Measurements from ENCODE around the gene VPS37C. TPM values are rescaled to one million over a fixed set of nuclear protein-coding genes. Genes with fewer than 3 reads are reported as not detected.
"Not testable (repeated sequence)": the region's sequence is repeated elsewhere in the genome, so short reads cannot be mapped to it uniquely, and the experiment has no call there.

VPS37C gene
- total RNA-seq, 1 experiment from 2014 or later, result 32.7 TPM

DNA sequence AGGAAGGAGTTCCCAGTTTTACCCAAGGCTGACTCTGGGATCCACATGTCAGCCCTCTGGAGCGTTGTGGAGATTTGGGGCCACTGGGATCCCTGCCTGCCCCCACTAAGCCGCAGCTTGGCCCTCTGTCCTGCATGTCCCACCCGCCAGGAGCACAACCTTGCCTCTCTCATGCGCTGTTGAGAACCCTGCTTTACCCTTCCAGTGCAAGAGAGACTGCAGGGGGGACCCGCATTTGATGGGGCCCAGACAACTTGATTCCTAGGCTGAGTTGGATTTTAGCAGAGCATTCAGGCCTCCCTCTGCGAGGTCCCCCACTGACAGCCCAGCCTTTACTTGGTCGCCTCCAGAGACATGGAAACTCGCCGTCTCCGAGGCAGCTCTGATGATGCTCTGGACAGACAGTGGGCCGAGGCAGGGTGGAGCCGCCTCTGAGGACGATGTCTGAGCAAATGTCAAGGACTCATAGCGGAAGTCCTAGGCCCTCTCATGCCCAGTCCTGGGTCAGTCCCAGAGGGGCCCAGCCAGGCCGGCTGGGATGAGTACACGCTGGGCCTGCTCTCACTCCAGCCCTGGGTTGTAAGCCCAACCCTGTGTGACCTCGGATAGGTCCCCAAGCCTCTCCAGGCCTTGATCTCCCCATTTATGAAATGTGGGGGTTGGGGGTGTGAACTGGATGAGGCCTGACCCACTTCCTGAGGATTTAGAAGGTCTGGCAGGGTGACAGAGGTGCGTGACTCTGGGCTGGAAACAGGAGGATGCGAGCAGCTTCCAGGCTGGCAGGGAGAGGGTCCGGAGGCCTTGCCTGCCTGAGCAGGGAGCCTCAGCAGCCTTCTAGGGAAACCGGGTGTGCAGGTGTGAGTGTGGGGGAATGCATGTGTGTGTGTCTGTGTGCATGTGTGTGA, 58.3 kb downstream of the VPS37C start:
- Histone ChIP-seq H3K9me3 (ENCODE audit: low read depth, low read length, poor library complexity, severe bottlenecking) (no peaks in the 10 kb centered on the region), H3K27me3 (replicated peaks; ENCODE audit: insufficient read depth, low read depth, low read length, poor library complexity) (no peaks in the 10 kb centered on the region), H3K4me3 (ENCODE audit: low read depth, low read length, poor library complexity, severe bottlenecking) (no peak overlapping the region), H3K4me1 (ENCODE audit: insufficient read depth, low read length, poor library complexity, severe bottlenecking) (no peaks in the 10 kb centered on the region), H3K27ac (ENCODE audit: low read depth, low read length, poor library complexity, severe bottlenecking) (no peak overlapping the region), H3K36me3 (ENCODE audit: insufficient read depth, low read length, poor library complexity, severe bottlenecking) (no peaks in the 10 kb centered on the region)
- ChIA-PET CTCF (no interaction called here), POLR2A (ENCODE audit: low non-redundant PET) (no interaction called here)
- intact Hi-C loops (cut with micrococcal nuclease; ENCODE audit: unreplicated experiment), result no loop called here
- TF ChIP-seq EZH2 (IDR thresholded peaks at IDR 0.05; ENCODE audit: borderline replicate concordance, low read depth, low read length, poor library complexity, severe bottlenecking), result no peak
- TF ChIP-seq, protein P1, sequence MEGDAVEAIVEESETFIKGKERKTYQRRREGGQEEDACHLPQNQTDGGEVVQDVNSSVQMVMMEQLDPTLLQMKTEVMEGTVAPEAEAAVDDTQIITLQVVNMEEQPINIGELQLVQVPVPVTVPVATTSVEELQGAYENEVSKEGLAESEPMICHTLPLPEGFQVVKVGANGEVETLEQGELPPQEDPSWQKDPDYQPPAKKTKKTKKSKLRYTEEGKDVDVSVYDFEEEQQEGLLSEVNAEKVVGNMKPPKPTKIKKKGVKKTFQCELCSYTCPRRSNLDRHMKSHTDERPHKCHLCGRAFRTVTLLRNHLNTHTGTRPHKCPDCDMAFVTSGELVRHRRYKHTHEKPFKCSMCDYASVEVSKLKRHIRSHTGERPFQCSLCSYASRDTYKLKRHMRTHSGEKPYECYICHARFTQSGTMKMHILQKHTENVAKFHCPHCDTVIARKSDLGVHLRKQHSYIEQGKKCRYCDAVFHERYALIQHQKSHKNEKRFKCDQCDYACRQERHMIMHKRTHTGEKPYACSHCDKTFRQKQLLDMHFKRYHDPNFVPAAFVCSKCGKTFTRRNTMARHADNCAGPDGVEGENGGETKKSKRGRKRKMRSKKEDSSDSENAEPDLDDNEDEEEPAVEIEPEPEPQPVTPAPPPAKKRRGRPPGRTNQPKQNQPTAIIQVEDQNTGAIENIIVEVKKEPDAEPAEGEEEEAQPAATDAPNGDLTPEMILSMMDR (conservative IDR thresholded peaks at IDR 0.05; ENCODE audit: low read depth, low read length), result no peak
- no peak for DNase-seq (ENCODE audit: low spot score)
- no TSS peak for BruUV-seq (replicated peaks)

DNA sequence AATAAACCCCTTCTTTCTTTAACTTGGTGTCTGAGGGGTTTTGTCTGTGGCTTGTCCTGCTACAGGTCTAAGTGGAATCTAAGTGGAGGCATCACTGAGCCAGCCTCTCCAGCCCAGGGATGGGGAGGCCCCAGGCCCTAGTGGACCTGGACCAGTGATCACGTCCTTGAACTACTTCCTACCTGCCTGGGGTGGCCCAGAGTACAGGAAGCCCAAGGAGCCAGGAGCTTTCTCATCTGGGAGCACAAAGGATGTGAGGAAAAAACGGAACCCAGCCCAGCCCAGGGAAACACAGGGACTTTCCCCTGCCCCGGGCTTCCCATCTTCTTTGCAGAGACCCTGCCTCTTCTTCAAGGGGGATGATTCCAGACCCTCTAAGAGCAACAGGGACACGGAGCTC, 62.4 kb downstream of the VPS37C start:
- TF ChIP-seq, protein P1 (conservative IDR thresholded peaks at IDR 0.05; ENCODE audit: low read depth, low read length), result no peak
- no peak for TF ChIP-seq EZH2 (IDR thresholded peaks at IDR 0.05; ENCODE audit: borderline replicate concordance, low read depth, low read length, poor library complexity, severe bottlenecking)
- Histone ChIP-seq H3K4me3 (ENCODE audit: low read depth, low read length, poor library complexity, severe bottlenecking) (no peak overlapping the region), H3K36me3 (ENCODE audit: insufficient read depth, low read length, poor library complexity, severe bottlenecking) (no peaks in the 10 kb centered on the region), H3K9me3 (ENCODE audit: low read depth, low read length, poor library complexity, severe bottlenecking) (no peaks in the 10 kb centered on the region), H3K27ac (ENCODE audit: low read depth, low read length, poor library complexity, severe bottlenecking) (no peak overlapping the region), H3K27me3 (replicated peaks; ENCODE audit: insufficient read depth, low read depth, low read length, poor library complexity) (no peaks in the 10 kb centered on the region), H3K4me1 (ENCODE audit: insufficient read depth, low read length, poor library complexity, severe bottlenecking) (no peaks in the 10 kb centered on the region)
- BruUV-seq (replicated peaks), result no TSS peak
- CTCF ChIA-PET, result no interaction called here
- no peak for DNase-seq (ENCODE audit: low spot score)
- POLR2A ChIA-PET (ENCODE audit: low non-redundant PET), result no interaction called here
- intact Hi-C loops (cut with micrococcal nuclease; ENCODE audit: unreplicated experiment), result no loop called here

DNA sequence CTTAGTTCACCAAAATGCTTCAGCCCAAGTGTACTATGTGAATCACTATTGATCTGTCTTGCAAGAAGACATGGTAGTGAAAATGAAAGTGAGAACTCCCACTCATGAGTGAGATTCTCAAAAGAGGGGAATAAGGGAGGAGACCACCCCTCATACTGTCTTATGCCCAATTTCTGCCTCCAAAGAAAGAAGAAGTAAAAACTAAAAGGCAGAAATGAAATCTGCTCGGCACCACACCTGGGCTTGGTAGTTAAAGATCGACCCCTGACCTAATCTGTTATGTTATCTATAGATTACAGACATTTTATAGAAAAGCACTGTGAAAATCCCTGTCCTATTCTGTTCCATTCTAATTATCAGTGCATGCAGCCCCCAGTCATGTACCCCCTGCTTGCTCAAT, 63.0 kb downstream of the VPS37C start:
- H3K27me3 ChIP-seq (replicated peaks; ENCODE audit: insufficient read depth, low read depth, low read length, poor library complexity); intact Hi-C loops (cut with micrococcal nuclease; ENCODE audit: unreplicated experiment); CTCF ChIA-PET; DNase-seq (ENCODE audit: low spot score); H3K27ac ChIP-seq (ENCODE audit: low read depth, low read length, poor library complexity, severe bottlenecking); BruUV-seq (replicated peaks); H3K4me3 ChIP-seq (ENCODE audit: low read depth, low read length, poor library complexity, severe bottlenecking); H3K9me3 ChIP-seq (ENCODE audit: low read depth, low read length, poor library complexity, severe bottlenecking); H3K4me1 ChIP-seq (ENCODE audit: insufficient read depth, low read length, poor library complexity, severe bottlenecking); POLR2A ChIA-PET (ENCODE audit: low non-redundant PET); H3K36me3 ChIP-seq (ENCODE audit: insufficient read depth, low read length, poor library complexity, severe bottlenecking): not testable (repeated sequence)

DNA sequence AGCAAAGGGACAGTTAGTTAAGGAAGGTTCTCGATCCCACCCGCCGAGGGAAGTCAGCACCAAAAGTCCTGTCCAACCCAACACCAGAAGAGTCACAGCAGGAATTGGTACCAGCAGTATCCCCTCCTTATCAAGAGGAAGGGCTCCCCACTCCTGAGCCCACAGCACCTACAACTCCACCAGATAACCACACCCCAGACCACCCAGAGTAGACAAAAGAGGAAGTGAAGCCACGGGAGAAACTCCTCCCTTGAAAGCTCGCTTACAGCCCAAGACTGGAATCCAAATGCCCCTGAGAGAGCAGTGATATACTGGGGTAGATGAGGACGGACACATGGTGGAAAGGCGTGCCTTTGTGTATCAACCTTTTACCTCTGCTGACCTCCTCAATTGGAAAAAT, 66.2 kb downstream of the VPS37C start:
- BruUV-seq (replicated peaks), result no TSS peak
- no peak for DNase-seq (ENCODE audit: low spot score)
- no peak for TF ChIP-seq EZH2 (IDR thresholded peaks at IDR 0.05; ENCODE audit: borderline replicate concordance, low read depth, low read length, poor library complexity, severe bottlenecking)
- TF ChIP-seq, protein P1 (conservative IDR thresholded peaks at IDR 0.05; ENCODE audit: low read depth, low read length), result no peak
- H3K9me3 ChIP-seq (ENCODE audit: low read depth, low read length, poor library complexity, severe bottlenecking), result no peaks in the 10 kb centered on the region
- intact Hi-C loops (cut with micrococcal nuclease; ENCODE audit: unreplicated experiment), result no loop called here
- ChIA-PET POLR2A (ENCODE audit: low non-redundant PET) (interaction anchor here (0.6 kb wide), 1 partner anchor 119 kb away, joined by 3 read pairs; no protein-coding TSS in a partner anchor), CTCF (no interaction called here)
- no peaks in the 10 kb centered on the region for H3K27me3 ChIP-seq (replicated peaks; ENCODE audit: insufficient read depth, low read depth, low read length, poor library complexity)
- no peaks in the 10 kb centered on the region for H3K4me1 ChIP-seq (ENCODE audit: insufficient read depth, low read length, poor library complexity, severe bottlenecking)
- no peak overlapping the region for H3K27ac ChIP-seq (ENCODE audit: low read depth, low read length, poor library complexity, severe bottlenecking)
- no peaks in the 10 kb centered on the region for H3K36me3 ChIP-seq (ENCODE audit: insufficient read depth, low read length, poor library complexity, severe bottlenecking)
- no peak overlapping the region for H3K4me3 ChIP-seq (ENCODE audit: low read depth, low read length, poor library complexity, severe bottlenecking)

DNA sequence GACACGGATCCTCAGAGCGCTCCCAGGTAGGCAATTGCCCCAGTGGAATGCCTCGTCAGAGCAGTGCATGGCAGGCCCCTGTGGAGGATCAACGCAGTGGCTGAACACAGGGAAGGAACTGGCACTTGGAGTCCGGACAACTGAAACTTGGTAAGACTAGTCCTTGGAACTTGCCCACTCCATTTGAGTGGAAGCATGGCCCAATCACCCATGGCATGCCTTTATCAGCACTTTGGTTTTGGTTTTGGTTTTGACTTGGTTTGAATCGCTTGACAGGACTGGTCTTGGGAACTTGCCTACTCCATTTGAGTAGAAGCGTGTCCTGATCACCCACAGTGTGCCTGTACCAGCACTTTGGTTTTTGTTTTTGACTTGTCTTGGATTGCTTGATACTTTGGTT, 67.1 kb downstream of the VPS37C start:
- H3K4me1 ChIP-seq (ENCODE audit: insufficient read depth, low read length, poor library complexity, severe bottlenecking); H3K4me3 ChIP-seq (ENCODE audit: low read depth, low read length, poor library complexity, severe bottlenecking); BruUV-seq (replicated peaks); intact Hi-C loops (cut with micrococcal nuclease; ENCODE audit: unreplicated experiment); H3K27ac ChIP-seq (ENCODE audit: low read depth, low read length, poor library complexity, severe bottlenecking); H3K27me3 ChIP-seq (replicated peaks; ENCODE audit: insufficient read depth, low read depth, low read length, poor library complexity); DNase-seq (ENCODE audit: low spot score); POLR2A ChIA-PET (ENCODE audit: low non-redundant PET); H3K9me3 ChIP-seq (ENCODE audit: low read depth, low read length, poor library complexity, severe bottlenecking); CTCF ChIA-PET; H3K36me3 ChIP-seq (ENCODE audit: insufficient read depth, low read length, poor library complexity, severe bottlenecking): not testable (repeated sequence)

Data from A673 (cell line).